Stimulated activated CD8-positive, alpha-beta memory T cell treated with anti-CD3 and anti-CD28 coated beads, Interleukin-2, amount 100 ng/mL, for 1 hour (primary cell): ENCODE results near the gene FAM110D.

Experiments
- DNase-seq, 2 donors: peaks; one replicate each; pipeline ENCODE4 v3.0.0-alpha.2; 2020; ENCODE audit warnings: low read depth in 2 of 2

FAM110D gene

GRCh38 chr1:26163684-26164035 lies 4.8 kb downstream of the FAM110D start:
- DNase-seq, result no peak

GRCh38 chr1:26164036-26164860 lies 5.4 kb downstream of the FAM110D start:
- peak in 1 of 2 donors; percentile 30 for DNase-seq

- DNase-seq, result no peak
Measured at GRCh38 chr1:26164861-26165842, 6.3 kb downstream of the FAM110D start.

GRCh38 chr1:26166719-26167281 lies 7.9 kb downstream of the FAM110D start:
- no peak for DNase-seq

- no peak for DNase-seq
Measured at GRCh38 chr1:26168410-26169197, 9.7 kb downstream of the FAM110D start, which contains the start of gene C1orf232. C1orf232 (minus strand) TSS chr1:26168963; CDS start chr1:26168499, 464 bp downstream.

GRCh38 chr1:26169198-26169554 lies 10.3 kb downstream of the FAM110D start:
- DNase-seq, result no peak

GRCh38 chr1:26169669-26170471 lies 11.0 kb downstream of the FAM110D start, which contains the start of gene ZNF593:
ZNF593 (plus strand) TSS chr1:26169908; CDS start chr1:26169984, 76 bp downstream.
- peak; percentile 72 to 74 for DNase-seq

- DNase-seq, result no peak
Measured at GRCh38 chr1:26170472-26170821, 11.6 kb downstream of the FAM110D start.

- DNase-seq, result no peak
Measured at GRCh38 chr1:26171084-26172072, 12.5 kb downstream of the FAM110D start, which contains the start of gene ZNF593OS. ZNF593OS (minus strand) TSS chr1:26171832; CDS start chr1:26171661, 171 bp downstream.

GRCh38 chr1:26175346-26175745 lies 16.5 kb downstream of the FAM110D start:
- no peak for DNase-seq

- DNase-seq, result no peak
Measured at GRCh38 chr1:26177182-26177684, 18.4 kb downstream of the FAM110D start, which contains the start of gene CNKSR1. CNKSR1 (plus strand) TSS chr1:26177491; CDS start chr1:26177548, 57 bp downstream.

- DNase-seq, result no peak
Measured at GRCh38 chr1:26180010-26180506, 21.2 kb downstream of the FAM110D start.

- no peak for DNase-seq
Measured at GRCh38 chr1:26181586-26182382, 22.9 kb downstream of the FAM110D start.

GRCh38 chr1:26182383-26182696 lies 23.5 kb downstream of the FAM110D start:
- DNase-seq, result no peak

- no peak for DNase-seq
Measured at GRCh38 chr1:26184086-26184485, 25.2 kb downstream of the FAM110D start.

GRCh38 chr1:26184883-26185282 lies 26.0 kb downstream of the FAM110D start:
- no peak for DNase-seq

GRCh38 chr1:26187882-26188281 lies 29.0 kb downstream of the FAM110D start:
- no peak for DNase-seq

GRCh38 chr1:26188477-26188876 lies 29.6 kb downstream of the FAM110D start:
- no peak for DNase-seq
